BJ (cell line): Measurements from ENCODE around the gene IRAG1. TPM values are rescaled to one million over a fixed set of nuclear protein-coding genes. Genes with fewer than 3 reads are reported as not detected.

ENCODE experiments used
- CTCF ChIA-PET: fragments of 350-600 bp; formaldehyde crosslinking; extraction: SDS; loops from one replicate; lab custom pipeline; 2021; ENCODE audit warnings: antibody characterized with exemption, inconsistent platforms; lab: Yijun Ruan, JAX
- POLR2A ChIA-PET: fragments of 300-600 bp; sonication (Branson Sonifier 250); formaldehyde crosslinking; extraction: SDS; loops from one replicate; lab custom pipeline; 2021; ENCODE audit warnings: antibody characterized with exemption; lab: Charles Lee
- DNase-seq: peaks from one replicate; pipeline ENCODE4 v3.0.0-alpha.2; 2011; ENCODE audit warnings: low read depth
- H3K27me3 ChIP-seq: 2 replicates; pipeline ENCODE4 v1.6.0; 2011; ENCODE audit warnings: low read length; ENCODE audit not compliant: control insufficient read depth, insufficient read depth
- H3K36me3 ChIP-seq: 2 replicates; pipeline ENCODE4 v1.5.1; 2011; ENCODE audit warnings: low read length; ENCODE audit not compliant: control insufficient read depth, insufficient read depth
- H3K4me3 ChIP-seq: 2 replicates; pipeline ENCODE4 v1.5.1; 2011; ENCODE audit warnings: low read depth, mild to moderate bottlenecking, control low read depth, low read length
- polyA plus RNA-seq: library from polyadenylated mRNA; depleted of rRNA; stranded (reverse); fragments of >200 nt; gene quantifications from 2 replicates; pipeline ENCODE4 v1.2.3, GENCODE V29; 2011
- TF ChIP-seq, protein P1 (sequence below): IDR thresholded peaks from 2 replicates; pipeline ENCODE4 v1.5.1; 2011; ENCODE audit warnings: low read depth, mild to moderate bottlenecking, control low read depth, inconsistent platforms, low read length, moderate library complexity; ENCODE audit not compliant: insufficient read depth

IRAG1 gene
- polyA plus RNA-seq, 1 experiment, result 82.4 TPM

DNA sequence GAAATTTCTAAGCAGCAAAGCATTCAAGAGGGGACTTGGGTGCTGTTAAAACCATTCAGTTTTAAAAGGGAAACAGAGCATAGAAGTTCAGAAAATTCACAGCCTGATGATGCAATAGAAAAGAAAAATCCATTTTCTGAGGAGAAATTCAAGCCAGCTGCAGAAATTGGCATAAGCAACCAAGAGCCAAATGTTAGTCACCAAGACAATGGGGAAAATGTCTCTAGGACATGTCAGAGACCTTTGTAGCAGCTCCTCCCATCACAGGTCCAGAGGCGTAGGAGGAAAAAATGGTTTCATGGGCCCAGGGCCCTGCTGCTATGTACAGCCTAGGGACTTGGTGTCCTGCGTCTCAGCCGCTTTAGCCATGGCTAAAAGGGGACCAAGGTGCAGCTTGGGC is 5.5 kb upstream of the IRAG1 start:
- Histone ChIP-seq H3K4me3 (no peak overlapping the region), H3K36me3 (no peaks in the 10 kb centered on the region), H3K27me3 (no peaks in the 10 kb centered on the region)
- CTCF ChIA-PET, result no interaction called here
- TF ChIP-seq, protein P1, sequence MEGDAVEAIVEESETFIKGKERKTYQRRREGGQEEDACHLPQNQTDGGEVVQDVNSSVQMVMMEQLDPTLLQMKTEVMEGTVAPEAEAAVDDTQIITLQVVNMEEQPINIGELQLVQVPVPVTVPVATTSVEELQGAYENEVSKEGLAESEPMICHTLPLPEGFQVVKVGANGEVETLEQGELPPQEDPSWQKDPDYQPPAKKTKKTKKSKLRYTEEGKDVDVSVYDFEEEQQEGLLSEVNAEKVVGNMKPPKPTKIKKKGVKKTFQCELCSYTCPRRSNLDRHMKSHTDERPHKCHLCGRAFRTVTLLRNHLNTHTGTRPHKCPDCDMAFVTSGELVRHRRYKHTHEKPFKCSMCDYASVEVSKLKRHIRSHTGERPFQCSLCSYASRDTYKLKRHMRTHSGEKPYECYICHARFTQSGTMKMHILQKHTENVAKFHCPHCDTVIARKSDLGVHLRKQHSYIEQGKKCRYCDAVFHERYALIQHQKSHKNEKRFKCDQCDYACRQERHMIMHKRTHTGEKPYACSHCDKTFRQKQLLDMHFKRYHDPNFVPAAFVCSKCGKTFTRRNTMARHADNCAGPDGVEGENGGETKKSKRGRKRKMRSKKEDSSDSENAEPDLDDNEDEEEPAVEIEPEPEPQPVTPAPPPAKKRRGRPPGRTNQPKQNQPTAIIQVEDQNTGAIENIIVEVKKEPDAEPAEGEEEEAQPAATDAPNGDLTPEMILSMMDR, result no peak
- DNase-seq, result no peak
- POLR2A ChIA-PET, result no interaction called here

DNA sequence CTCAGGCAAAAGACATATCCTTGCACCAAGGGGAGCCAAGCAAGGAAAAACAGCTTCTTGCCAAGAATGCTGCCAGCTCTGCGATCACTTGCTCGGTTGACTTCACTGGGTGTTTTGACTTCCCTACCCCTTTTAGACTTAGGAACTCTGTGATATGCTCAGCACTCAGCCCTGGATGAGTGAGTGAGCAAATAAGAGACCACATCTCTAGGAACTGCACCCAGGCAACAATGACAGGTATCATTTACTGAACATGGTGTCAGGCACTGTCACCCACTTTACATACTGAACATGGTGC is 3.7 kb upstream of the IRAG1 start:
- ChIA-PET POLR2A (no interaction called here), CTCF (no interaction called here)
- H3K36me3 ChIP-seq, result no peaks in the 10 kb centered on the region
- no peak for DNase-seq
- no peaks in the 10 kb centered on the region for H3K27me3 ChIP-seq
- TF ChIP-seq, protein P1, result no peak
- H3K4me3 ChIP-seq, result no peak overlapping the region

DNA sequence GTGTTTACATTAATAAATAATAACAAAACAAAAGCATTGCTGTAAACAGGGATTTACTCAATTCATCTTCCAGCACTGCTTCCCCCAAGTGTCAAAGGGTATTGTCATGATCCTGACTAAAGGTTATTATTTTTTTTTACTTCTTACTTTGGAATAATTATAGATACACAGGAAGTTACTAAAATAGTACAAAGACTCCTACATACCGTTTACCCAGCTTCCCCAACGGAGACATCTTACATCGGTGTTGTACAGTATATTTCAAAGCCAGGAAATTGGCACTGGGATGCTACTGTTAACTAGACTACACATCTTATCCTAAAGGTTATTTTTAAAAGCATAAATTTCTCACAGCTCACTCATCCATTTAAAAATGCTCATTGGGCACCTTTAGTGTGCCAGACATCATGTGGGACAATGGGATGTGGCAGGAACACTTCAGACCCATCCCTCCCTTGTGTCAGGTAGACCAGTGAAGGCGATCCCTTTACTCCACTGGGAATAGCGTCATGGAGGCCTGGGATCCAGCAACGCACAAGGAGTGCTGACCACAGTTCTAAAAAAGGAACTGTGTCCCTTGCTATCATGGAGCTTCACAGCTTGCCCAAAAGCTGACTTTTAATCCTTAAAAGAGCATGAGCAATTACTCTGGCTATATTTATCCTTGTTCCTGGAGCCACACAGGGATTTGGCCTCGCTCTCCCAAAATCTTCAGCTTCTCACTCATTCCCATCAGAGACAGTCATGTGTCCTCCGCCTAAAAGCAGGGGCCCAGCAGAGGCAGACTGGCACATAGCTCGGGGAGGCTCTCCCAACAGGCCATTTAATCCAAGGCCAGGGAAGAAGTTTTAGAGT is 3.1 kb upstream of the IRAG1 start:
- Histone ChIP-seq H3K36me3 (no peaks in the 10 kb centered on the region), H3K27me3 (no peaks in the 10 kb centered on the region), H3K4me3 (no peak overlapping the region)
- ChIA-PET POLR2A (no interaction called here), CTCF (interaction anchor here (1.1 kb wide), 1 partner anchor 23 kb away, joined by 4 read pairs; no protein-coding TSS in a partner anchor)
- TF ChIP-seq, protein P1, result no peak
- no peak for DNase-seq

DNA sequence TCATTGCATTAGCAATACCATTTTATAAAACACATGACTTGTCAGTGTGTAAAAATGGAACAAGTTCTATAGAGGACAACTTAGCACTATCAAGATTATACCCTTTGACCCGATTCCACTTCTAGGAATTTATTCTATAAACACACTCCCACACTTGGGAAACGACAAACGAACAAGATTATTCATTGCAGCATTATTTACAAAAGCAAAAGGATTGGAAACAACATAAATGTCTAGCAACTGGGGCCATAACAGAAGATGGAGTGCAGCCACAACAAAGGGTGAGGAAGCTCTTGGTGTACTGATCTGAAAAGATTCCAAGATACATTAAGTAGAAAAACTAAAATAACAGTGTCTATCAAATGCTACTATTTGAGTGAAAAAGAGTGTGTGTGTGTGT is 2.3 kb upstream of the IRAG1 start:
- Histone ChIP-seq H3K27me3 (no peaks in the 10 kb centered on the region), H3K4me3 (no peak overlapping the region), H3K36me3 (no peaks in the 10 kb centered on the region; the same call in 1 of the 2 replicates)
- POLR2A ChIA-PET, result no interaction called here
- CTCF ChIA-PET, result interaction anchor here (0.6 to 1.1 kb wide), 2 partner anchors 24 to 209 kb away, joined by 3 to 4 read pairs; no protein-coding TSS in a partner anchor
- DNase-seq, result no peak
- TF ChIP-seq, protein P1, result no peak

DNA sequence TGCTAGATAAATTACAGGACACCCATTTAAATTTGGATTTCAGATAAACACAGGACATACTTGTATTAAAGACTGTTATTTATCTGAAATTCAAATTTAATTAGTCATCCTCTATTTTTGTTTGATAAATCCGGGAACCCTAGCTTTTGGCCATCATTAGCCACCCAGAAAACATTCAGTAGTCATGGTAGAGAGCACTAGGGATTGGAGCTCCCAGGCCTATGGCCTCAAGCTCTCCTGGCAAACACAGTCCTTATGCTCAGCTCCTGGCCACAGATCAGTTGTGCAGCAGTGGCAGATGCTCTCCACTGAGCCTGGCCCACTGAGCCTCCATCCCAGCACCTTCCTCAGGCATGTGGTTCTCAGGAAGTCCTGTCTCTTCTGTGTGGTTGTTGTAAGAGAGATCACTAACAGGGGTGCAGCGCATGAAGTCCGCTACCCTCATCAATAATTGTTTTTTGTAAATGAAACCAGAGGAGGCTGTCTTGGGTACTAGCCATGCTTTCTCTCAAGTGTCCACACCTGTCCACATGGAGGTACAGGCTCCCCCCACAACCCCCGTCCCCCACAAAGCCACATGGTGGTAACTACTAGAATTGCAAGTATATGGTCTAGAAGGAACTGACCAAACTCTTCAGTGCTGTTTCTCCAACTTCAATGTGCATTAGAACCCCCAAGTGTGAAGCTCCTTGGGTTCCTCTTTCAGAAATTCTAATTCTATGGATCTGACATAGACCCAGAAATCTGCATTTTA is 1.1 kb upstream of the IRAG1 start:
- Histone ChIP-seq H3K36me3 (no peaks in the 10 kb centered on the region; the same call in 1 of the 2 replicates), H3K27me3 (no peaks in the 10 kb centered on the region), H3K4me3 (no peak overlapping the region)
- DNase-seq, result no peak
- POLR2A ChIA-PET, result interaction anchor here (0.6 to 1.6 kb wide), 3 partner anchors 25 to 34 kb away, joined by 3 to 8 read pairs (median 3); no protein-coding TSS in a partner anchor
- CTCF ChIA-PET, result interaction anchor here (1.0 to 1.7 kb wide), 7 partner anchors 16 to 293 kb away, joined by 3 to 6 read pairs (median 3); no protein-coding TSS in a partner anchor
- TF ChIP-seq, protein P1, result peak; percentile 12; the same call in 1 of the 2 replicates
